ENCODE data around the gene TBC1D22A. TPM values are rescaled to one million over a fixed set of nuclear protein-coding genes. Genes with fewer than 3 reads are reported as not detected.
A peak's percentile ranks its signal among the peaks of the same experiment; 100 is the strongest.

The TBC1D22A gene
- total RNA-seq, 4 donors from 2014 or later, result 15.6 to 21.7 (median 20.5) TPM

DNA sequence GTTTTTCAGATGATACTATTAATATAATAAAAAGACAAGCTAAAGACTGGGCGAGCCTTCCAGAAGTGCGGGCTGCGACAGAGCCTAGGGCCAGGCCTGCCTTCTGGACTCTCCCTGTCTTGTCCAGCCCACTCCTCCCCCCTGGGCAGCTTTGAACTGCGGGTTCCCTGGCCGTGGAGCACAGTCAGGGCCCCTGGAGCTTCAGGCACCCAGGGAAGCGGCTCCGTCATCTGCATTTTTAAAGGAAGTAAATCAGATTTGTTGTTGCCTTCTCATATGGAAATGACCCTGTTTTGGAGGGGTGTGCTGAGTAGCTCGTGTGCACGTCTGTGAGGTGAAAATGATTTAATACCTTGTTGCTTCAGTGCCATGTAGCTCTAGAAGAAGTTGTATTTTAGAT is 265.3 kb downstream of the TBC1D22A start:
- WGBS, 2 donors, result 85 to 91% methylated on average over 9 of the region's 9 CpGs
- peaks cover 20 to 39% (median 33%) of the 10 kb centered on the region in 3 donors for H3K4me1 ChIP-seq
- TF ChIP-seq, protein P1, sequence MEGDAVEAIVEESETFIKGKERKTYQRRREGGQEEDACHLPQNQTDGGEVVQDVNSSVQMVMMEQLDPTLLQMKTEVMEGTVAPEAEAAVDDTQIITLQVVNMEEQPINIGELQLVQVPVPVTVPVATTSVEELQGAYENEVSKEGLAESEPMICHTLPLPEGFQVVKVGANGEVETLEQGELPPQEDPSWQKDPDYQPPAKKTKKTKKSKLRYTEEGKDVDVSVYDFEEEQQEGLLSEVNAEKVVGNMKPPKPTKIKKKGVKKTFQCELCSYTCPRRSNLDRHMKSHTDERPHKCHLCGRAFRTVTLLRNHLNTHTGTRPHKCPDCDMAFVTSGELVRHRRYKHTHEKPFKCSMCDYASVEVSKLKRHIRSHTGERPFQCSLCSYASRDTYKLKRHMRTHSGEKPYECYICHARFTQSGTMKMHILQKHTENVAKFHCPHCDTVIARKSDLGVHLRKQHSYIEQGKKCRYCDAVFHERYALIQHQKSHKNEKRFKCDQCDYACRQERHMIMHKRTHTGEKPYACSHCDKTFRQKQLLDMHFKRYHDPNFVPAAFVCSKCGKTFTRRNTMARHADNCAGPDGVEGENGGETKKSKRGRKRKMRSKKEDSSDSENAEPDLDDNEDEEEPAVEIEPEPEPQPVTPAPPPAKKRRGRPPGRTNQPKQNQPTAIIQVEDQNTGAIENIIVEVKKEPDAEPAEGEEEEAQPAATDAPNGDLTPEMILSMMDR (IDR thresholded peaks at IDR 0.05), result no peak
- TF ChIP-seq POLR2A (IDR thresholded peaks at IDR 0.05), result no peak
- no peak for DNase-seq
- no peak overlapping the region for H3K27ac ChIP-seq
- H3K27me3 ChIP-seq, result no peaks in the 10 kb centered on the region
- H3K36me3 ChIP-seq, result no peaks in the 10 kb centered on the region
- intact Hi-C loops (cut with DNase I), result no loop called here
- H3K9me3 ChIP-seq, result no peaks in the 10 kb centered on the region
- no peak overlapping the region for H3K4me3 ChIP-seq

DNA sequence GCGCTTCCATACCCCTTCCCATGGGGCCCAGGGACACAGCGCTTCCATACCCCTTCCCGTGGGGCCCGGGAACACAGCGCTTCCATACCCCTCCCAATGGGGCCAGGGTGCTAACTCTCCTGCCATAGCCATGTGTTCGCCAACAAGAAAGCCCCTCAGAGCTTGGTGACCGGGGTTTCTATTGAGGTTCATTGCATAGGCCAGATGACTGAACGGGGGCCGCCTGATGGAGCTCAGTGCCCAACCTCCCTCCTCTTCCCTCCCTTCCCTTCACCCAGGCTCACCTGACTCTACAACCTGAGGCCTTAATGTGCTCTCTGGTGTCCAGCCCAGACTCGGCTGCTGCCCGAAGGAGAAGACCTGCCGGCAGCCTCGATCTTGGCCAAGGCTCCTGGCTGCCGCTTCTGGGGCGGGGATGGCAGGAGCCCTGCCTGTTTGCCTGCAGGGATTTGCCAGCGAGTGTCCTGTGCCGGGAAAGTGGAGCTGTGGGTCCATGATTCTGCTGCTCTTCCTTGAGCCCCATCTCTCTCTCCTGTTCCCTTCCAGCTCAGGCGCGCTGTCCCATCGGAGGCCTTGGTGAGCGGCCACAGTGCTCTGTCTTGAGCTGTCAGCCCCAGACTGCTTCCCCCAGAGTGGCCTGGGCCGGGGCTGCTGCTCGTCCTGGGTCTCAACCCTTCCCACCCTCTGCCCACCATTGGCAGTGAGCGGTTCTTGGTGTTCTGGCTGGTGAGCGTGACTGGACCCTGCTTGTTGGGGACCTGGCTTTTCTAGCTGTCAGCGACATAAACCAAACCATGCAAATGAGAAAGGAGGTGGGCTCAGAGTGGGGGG is 267.0 kb downstream of the TBC1D22A start:
- Histone ChIP-seq H3K4me3 (no peak overlapping the region), H3K27ac (peak overlapping the region; percentile 25 to 95 (median 68)), H3K9me3 (no peaks in the 10 kb centered on the region), H3K36me3 (no peaks in the 10 kb centered on the region), H3K4me1 (peaks cover 33 to 56% (median 35%) of the 10 kb centered on the region in 3 donors), H3K27me3 (no peaks in the 10 kb centered on the region)
- intact Hi-C loops (cut with DNase I), result no loop called here
- no peak for TF ChIP-seq POLR2A (IDR thresholded peaks at IDR 0.05)
- TF ChIP-seq, protein P1 (IDR thresholded peaks at IDR 0.05), result no peak
- WGBS, 2 donors, result 79 to 80% methylated on average over 7 to 12 of the region's 26 CpGs
- DNase-seq, result no peak

DNA sequence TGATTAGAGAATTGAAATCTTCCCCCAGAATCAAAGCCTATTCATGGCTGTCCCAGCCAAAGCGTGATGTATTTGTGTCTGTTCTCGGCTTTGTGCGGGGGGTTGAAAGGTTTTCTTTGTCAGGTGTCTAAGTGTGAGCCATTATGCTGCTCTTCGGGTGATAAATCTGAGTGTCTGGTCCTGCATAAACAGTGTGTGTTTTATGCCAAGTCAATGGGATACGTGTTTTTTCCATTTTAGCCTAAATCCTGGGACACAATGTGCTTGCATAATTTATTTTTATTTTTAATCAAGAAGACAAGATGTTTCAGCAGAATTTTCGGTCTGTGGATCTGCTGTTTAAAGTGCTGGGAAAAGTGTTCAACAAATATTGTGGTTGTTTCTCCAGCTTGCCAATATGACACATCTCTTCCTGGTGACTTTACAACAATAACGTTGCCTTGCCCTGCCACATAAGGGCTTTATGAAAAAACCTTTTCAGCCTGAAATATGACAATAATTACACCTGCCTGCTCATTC is 267.8 kb downstream of the TBC1D22A start:
- TF ChIP-seq, protein P1 (IDR thresholded peaks at IDR 0.05), result no peak
- no peak for TF ChIP-seq POLR2A (IDR thresholded peaks at IDR 0.05)
- Histone ChIP-seq H3K36me3 (no peaks in the 10 kb centered on the region), H3K9me3 (no peaks in the 10 kb centered on the region), H3K4me1 (peaks cover 39 to 63% (median 39%) of the 10 kb centered on the region in 3 donors), H3K27ac (peak overlapping the region; percentile 64 to 95 (median 91)), H3K4me3 (no peak overlapping the region), H3K27me3 (no peaks in the 10 kb centered on the region)
- 69 to 82% methylated on average over 7 of the region's 7 CpGs for WGBS, 2 donors
- no peak for DNase-seq
- intact Hi-C loops (cut with DNase I), result no loop called here

DNA sequence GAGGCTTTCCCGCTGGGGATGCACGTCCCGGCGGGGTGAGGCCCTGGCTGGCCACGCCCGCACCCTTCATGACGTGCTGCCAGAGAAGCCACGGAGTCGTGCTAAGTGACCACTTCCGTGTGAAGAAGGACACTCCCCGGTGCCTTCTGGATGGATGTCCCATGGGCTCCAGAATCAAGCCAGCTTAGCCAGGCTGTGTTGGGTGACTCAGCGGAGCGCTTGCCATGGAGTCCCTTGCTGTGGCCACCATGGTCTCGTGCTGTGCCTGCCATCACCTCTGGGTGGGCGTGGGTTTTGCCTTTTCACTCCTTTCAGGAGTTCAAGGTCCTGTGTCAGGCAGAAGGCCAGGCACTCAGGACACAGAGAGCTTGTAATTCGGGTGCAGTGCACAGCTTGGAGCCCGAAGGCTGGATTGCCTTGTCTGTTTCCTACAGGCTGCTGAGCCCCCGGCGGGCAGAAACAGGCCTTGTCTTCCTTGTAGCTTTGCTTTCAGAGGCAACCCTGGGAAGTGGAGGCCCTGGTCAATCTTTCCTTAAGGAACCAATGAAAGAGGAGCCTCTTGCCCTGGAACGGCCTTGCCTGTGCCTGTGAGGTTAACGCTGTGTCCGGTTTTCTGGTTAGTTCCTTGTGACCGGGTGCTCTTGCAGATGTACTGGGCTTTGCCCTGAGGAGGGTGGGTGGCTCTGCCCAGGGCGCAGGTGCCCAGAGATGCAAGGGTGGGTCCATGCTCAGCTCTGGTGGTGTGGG is 268.6 kb downstream of the TBC1D22A start:
- Histone ChIP-seq H3K4me1 (peaks cover 44 to 72% (median 45%) of the 10 kb centered on the region in 3 donors), H3K9me3 (no peaks in the 10 kb centered on the region), H3K36me3 (no peaks in the 10 kb centered on the region), H3K27me3 (no peaks in the 10 kb centered on the region), H3K27ac (peak overlapping the region; percentile 64 to 95 (median 91)), H3K4me3 (no peak overlapping the region)
- 85 to 91% methylated on average over 4 to 11 of the region's 24 CpGs for WGBS, 2 donors
- DNase-seq, result no peak
- intact Hi-C loops (cut with DNase I), result no loop called here
- TF ChIP-seq POLR2A (IDR thresholded peaks at IDR 0.05), result no peak
- TF ChIP-seq, protein P1 (IDR thresholded peaks at IDR 0.05), result no peak

DNA sequence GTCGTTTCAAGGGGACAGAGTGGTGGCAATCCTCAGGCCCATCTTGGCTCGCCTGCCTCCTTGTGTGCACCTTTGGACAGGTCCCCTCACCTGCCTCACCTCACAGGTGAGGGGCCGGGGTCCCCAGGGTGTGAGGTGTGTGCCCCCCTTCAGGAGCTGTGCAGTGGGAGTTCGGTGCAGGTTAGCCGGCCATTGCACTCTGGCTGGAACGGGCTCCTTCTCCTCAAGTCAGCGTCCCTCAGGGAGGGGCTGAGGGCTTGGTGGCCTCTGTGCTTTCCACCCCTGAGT is 269.1 kb downstream of the TBC1D22A start:
- intact Hi-C loops (cut with DNase I), result no loop called here
- no CpG with 5 or more reads among the region's 7 CpGs for WGBS, 2 donors
- Histone ChIP-seq H3K9me3 (no peaks in the 10 kb centered on the region), H3K27ac (peak overlapping the region; percentile 75 to 95 (median 91)), H3K36me3 (no peaks in the 10 kb centered on the region), H3K4me1 (peaks cover 44 to 77% (median 45%) of the 10 kb centered on the region in 3 donors), H3K4me3 (no peak overlapping the region), H3K27me3 (no peaks in the 10 kb centered on the region)
- DNase-seq, result no peak
- no peak for TF ChIP-seq POLR2A (IDR thresholded peaks at IDR 0.05)
- TF ChIP-seq, protein P1 (IDR thresholded peaks at IDR 0.05), result no peak
